ENCODE data around the gene SSBP3.

The SSBP3 gene

DNA sequence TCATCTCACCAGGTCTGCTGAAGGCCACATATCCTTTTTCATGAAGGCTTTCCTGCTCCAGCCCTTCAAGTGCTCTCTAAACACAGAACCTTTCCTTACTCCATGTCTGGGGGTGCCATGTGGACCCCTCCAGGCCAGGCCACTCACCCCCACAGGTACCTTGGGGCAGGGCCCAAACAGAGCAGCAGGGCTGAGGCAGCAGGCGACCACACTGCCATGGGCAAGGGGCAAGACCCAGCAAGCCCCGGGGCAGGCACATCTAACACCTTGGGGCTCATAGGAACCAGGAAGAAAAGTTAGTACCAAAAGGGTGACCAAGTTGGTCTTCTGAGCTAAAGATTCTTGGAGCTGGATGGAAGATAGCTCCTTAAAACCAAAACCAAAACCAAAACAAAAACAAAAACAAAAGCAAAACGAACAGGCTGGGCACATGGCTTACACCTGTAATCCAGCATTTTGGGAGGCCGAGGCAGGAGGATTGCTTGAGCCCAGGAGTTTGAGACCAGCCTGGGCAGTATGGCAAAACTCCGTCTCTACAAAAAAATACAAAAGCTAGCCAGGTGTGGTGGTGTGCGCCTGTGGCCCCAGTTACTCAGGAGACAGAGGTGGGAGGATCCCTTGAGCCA lies 142.5 kb downstream of the SSBP3 start:
- DNase-seq, result no peak

DNA sequence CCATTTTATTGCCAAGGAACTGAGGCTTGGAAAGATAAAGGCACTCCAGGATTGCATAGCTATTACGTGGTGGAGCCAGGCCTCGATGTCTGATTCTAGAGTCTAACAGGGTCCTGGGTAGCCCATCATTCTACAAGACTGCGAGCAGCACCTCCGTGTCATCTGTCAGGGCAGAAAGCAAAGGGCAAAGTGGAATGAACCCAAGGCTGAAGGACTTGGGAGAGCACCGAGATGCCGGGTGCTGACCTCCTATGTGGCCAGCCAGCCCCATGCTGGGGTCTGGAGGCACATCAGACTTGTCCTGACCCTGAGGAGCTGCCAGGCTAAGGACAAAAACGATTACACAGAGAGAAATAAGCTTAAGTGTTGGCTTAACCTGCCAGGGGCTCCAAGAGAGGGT lies 143.9 kb downstream of the SSBP3 start:
- DNase-seq, result no peak

DNA sequence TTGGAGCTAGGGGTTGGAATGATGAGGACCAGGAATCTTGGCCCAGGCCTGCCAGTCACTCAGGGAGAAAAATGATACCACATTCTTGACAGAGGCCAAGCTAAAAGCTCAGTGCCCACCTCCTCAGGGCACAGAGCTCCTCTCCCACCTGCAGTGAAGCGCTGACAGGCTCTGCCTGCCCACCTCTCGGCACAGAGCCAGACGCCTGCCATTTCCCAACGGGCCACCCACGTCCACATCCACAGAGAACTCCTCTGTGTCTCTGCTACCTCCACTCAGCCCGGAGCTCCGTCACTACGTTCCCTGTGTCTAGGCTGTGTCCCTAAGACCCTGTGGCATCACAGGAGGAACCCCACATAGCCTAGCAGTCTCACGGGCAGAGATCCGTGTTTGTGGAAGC lies 145.4 kb downstream of the SSBP3 start:
- no peak for DNase-seq

DNA sequence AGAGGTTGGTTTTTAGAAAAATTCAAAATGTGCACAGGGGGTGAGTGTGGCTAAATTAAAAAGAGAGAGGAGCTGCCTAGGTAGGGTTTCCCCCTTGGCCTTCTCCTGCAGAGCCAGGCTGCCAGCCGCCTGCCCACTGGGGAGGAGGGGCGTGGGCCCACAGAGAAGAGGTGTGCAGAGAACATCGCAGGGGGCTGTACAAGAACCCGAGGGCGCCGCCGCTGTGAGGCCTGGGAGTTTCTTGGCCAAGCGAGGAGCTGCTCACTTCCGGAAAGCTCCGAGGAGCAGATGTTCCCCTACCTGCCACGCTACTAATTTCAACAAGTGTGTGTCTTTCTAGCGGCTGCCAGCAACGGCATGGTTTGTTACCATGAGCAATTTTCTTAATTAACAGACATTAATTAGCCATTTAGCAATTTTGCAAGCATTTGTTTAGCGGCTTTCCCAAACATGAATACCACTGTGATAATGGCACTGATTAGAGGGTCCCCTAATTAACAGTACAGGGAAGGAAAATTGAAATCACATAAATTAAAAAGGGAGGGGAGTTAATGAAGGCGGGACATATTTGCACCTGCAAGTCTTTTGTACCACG lies 146.6 kb downstream of the SSBP3 start:
- no peak for DNase-seq

DNA sequence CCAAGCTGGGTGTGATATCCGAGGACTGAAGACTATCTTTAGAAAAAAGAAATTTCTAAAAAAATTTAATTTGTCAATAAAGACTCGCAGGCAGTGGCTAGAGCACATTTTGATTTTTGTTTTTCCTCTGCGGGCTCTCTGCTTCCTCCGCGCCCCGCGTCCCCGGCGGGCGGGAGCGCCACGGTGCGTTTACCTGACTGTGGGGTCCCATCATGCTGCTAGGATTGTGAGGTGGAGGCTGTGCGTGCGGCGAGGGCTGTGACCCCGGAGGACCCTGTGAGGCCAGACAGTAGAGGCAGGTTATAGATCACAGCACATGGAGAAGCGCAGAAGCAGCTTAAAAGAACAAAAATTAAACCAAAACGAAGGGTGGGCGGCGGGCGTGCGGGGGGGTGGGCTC lies 148.3 kb downstream of the SSBP3 start:
- no peak for DNase-seq

DNA sequence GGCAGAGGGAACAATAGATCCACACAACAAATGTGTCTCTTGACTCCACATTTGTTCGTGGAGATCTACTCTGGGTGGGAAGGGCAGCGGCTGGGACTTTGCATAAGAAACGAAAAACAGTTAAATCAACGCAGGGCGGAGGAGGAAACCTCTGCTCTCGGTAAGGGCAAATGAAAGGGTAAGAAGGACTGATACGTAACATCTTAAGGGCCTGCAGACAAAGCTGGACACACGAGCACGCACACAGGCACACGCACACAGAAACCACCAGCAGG lies 148.9 kb downstream of the SSBP3 start:
- DNase-seq, result no peak

DNA sequence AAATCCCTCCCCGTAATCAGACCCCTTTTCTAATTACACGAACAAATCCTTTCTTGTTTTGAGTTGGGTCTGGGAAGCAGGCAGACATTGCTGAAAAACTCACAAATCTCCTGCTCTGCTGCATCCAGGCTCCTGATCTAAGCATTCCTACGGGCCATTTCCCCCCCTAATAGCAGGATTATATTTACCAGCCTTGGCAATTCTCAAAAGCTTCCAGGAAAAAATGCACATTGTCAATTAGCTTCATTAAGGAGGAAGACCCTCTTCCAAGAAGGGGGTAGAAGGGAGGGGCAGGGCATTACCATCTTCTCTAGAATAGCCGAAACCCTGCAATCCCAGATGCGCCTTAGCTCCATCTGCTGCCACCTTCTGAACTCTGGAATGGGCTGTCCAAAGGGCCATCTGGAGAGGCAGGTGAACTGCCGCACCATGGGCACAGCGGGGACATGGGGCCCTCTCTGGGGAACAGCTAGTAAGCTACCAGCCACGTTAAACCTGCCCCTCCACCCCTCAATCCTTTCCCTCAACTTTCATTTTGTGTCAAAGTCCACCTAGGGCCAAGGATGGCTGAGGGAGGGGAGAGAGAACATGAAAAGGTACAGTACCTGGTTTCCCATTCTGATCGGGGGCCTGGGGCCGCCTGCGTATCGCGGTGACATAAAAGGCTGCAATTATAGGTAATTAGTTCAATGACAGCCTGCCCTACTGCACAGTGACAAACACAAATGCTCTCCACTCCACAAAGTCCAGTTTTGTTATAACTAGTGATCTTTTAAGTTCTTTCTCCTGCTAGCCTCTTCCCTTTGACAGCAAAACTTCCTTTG lies 149.5 kb downstream of the SSBP3 start:
- no peak for DNase-seq

DNA sequence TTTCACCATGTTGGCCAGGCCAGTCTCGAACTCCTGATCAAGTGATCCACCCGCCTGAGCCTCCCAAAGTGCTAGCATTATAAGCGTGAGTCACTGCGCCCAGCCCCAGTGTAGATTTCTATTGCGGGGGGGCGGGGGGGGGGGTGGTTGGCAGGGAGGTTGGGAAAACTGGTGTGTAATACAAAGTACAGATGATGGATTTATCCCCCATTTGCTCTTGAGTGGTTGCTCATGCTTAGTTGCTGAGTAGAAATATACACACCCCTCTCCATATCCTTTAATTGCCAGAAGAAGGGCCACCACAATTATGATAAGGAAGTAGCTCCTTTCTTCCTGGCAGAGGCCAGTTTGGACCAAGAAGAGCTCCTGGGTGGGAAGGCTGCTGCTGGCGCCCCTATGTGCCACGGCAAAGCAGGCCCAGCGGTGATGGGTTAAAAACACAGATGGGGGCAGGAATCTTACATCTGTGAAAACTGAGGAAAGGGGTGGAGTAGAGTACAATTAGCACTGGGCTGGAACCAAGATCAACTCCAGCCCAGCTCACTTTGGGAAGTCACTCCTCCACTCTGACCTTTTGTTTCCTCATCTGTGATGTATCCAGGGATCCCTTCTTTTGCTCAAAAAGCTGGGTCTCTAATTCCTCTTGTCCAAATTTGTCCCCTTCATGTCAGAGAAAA lies 151.0 kb downstream of the SSBP3 start:
- no peak for DNase-seq

DNA sequence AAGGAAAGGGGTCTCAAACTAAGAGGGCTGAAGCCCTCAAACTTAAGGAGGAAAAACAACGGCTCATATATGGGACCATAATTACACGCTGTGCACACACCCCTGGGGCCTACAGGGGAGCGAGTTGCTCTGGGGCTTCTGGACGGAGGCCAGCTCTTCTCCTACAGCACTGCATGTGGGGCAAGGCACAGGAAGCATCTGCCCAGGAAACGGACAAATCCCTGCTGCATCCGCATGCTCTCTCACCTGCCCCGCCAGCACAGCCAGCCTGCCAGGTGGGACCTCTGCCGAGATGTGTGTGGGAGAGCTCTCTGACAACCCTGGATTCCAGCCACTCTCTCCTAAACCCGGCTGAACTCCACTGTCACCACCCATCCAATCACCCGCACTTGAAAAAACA lies 152.1 kb downstream of the SSBP3 start:
- DNase-seq, result no peak

DNA sequence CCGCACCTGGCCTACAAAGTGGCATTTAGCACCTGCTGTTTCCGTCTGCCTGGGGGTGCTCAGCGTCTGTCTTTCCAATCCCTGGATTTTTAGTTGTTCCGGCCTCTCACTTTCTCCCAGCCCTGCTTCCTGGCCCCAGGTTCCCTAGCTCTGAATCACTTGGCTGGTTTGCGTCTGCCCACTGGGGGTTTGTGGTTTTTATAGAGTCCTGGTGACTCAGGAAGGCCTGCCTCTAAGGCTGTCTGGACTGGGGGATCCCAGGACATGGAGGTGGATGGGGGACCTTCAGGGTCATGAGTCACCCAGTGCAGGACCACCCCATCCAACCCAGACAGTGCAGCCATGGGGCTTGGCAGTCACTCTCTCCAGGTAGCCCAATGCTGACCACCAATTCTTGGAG lies 152.7 kb downstream of the SSBP3 start:
- DNase-seq, result no peak

DNA sequence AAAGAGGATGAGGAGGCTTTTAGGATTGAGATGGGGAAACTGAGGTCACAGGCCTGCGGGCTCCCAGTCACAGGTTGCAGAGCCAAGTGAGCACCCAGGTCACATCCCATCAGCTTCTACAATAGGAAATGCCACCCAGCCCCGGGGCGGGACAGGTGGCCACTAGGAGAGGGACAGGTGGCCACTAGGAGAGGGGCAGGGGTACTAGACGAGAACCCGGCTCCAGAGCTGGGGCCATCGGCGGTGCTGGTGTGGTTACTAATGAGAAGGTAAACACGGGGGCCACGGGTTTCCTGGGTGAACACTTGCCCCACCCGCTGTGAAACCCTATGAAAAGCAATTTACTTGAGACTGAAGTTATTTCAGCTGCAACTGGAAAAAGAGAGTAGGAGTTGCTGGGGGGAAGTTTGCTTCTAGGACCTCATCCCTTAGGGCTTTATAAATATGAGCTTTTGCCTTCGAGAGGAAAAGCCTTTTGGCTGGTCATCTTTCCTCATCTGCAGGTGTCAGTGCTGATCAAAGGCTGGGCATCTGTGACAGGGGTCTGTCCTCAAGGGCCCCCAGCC lies 153.7 kb downstream of the SSBP3 start:
- no peak for DNase-seq

DNA sequence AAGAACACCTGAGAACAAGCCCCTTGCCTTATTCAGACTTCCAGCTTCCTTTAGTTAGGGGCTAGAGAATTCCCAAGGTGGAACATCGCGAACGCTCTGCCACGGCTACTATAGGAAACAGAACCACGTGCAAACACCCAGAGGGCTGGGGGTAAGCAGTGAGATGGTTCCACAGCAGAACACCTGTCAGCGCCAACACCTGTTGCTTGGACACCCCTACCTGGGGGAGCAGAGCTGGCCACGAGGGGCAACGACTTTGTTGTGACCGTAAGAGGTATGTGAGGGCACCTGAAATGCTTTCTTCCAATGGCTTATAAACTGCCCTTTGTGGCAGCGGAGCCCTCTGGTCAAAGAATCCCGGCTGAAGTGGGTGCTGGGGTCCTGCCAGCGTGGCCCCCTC lies 155.5 kb downstream of the SSBP3 start:
- no peak for DNase-seq

DNA sequence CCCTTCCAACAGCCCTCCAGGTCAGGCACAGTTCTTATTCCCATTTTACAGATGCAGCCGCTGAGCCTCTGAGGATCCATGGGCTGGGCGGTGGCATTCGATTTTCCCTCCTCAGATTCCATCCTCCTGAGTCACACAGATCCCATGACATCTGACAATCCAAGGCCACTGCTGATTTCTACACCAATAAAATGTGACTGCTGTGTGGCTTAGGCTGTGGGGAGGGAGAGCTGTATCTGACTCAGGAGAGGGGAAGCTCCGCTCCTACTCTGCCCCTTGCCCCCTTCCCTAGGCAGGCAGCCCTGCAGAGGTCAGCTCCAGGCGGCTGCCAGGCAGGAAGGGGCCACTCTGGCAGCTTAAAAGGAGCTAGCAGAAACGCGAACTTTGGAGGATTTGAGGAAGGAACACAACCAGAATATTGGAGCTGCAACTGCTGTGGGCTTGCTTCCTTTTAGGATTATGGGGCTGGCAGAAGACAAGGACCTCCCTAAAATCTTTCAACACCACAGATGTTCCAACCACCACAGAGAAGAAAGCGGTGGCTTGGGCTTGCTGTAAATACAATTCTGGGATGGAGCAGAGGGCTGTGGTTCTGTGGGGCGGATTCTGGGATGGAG lies 156.3 kb downstream of the SSBP3 start:
- DNase-seq, result no peak

DNA sequence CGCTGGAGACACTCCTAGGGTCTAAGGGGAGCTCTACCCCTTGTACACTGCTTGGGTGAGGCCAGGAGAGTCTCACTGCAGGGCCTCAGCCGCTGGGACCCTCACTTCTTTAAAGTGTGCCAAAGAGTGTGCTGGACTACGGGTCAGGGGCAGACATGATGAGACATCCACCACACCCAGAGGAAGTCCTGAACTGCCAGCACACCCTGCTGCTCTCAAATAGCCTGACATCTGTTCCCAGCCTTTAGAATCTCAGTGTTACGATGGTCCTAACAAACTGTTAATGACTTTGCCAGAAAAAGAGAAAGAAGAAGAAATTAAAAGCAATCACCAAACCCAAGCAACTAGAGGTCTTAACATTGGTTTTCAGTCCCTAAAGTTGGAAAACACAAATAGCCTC lies 157.2 kb downstream of the SSBP3 start:
- no peak for DNase-seq

DNA sequence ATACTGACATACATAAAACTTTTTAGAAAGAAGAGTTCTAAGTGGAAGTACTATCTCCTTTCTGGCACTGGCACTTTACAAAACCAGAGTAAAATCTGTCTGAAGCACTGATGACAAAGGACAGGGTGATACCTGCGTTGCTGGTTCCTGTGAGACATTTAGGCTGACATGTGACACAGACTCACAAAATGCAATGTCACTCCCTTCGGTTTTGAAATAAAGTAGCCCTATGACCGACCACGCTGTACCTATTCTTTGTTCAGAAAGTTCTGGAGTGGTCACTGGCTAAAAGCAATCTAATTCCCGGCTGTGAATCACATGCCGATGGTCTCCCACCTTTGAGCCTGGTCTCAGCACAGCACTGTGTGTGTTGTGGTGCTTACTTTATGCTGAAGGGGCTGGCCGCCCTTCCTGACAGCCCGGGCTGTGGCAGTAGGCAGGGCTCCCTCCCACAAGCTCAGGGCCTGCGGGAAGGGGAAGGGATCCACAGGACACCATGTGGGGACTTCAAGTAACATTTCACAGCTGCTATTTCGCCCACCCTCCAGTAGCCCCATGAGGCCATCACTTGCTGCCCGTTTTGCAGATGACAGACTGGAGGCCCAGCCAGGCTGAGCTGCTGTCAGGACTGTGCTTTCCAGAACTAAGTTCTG lies 158.2 kb downstream of the SSBP3 start:
- DNase-seq, result no peak

DNA sequence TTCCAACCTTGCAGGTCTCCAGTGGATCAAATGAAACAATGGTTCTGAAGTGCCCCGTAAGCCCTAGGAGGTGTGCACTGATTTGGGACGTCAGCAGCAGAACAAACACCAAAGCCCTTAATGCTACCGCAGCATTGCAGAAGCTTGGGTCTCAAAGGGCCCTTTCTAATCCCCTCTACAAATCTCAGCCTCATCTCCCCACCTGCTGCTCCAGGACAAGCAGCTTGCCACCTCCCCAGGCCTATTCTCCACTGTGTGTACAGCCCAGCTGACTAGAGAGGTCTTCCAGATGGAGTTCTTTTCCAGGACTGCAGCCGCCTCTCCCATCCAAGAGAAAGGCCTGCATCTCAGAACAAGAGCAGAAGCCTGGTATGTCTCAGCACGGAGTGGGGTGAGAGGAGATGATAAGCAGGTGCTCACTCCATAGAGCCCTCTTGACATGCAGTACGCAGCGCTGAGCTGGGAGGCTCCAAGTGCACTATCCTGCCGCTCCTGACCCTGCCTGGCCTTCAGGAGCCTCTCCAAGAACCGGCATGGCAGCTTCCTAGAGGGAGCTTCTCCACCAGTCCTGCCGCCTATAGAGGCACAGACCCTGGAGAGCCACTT lies 160.0 kb downstream of the SSBP3 start:
- DNase-seq, result no peak

DNA sequence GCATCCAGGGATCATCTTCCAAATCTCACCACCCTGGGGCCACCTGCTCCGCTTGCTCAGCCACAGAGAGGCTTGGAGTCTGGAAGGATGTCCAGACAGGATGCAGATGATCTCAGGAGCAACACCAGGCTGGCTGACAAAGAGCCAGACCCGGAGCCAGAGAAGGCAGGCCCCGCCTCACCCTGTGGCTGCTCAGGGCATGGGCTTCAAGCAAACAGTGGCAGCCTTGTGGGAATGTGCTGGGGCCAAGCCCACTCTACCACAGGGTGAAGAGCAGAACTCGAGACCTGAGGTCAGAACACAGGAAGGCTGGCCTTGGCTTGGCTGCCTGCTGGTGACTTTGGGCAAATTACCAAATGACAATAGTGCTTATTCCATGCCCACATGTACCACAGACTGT lies 160.7 kb downstream of the SSBP3 start:
- DNase-seq, result no peak

DNA sequence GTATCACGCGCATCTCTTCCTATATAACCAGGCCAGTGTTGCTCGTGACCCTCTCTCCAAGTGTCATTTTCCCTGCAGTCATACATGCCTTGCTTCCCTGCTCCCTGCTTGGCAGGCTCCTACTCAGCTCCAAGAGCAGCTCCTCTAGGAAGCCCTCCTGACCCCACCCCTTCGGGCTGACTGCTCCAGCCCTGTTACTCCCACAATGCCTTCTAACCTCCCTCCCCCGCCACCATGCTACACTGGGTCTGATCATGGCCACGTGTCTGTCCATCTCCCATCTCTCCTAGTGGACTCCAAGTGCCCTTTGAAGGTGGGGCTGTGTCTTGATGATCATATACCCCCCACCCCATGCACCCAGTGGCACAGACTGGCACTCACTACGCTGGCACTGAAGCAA lies 161.5 kb downstream of the SSBP3 start:
- DNase-seq, result no peak

DNA sequence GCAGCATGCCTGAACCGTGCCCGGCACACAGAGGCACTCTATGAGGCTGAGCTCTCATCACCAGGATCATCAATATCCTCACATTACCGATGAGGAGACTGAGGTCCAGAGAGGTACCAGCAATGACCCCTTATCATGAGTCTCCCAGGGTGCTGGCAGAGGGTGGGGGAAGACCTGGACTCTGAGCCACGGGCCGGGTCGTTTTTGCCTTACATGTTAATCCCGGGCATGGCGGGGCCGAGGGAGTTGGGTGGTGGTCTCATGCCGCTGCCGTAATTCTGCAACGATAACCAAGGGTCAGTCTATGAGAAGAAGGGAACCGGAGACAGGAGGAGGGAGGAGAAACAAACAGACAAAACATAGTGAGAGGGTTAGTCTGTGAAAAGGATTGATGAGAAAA lies 163.2 kb downstream of the SSBP3 start:
- no peak for DNase-seq

DNA sequence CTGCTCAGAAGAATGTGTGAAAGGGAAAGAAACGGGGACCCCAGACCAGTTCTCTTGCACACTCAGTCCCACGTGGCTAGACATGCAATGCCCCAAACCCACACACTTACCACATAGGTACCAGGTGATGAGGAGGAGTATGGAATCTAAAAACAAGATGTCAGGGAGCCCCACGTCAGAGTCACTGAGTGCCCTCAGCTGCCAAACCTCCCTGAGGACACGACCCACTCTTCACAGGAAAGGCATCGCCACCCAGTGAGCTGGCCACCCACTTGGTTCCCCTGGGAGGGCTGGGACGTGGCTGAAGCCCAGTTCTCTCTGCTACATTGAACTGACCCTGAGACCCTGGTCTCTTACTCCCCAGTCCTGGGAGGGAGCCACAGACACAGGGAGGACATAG lies 164.8 kb downstream of the SSBP3 start:
- no peak for DNase-seq

DNA sequence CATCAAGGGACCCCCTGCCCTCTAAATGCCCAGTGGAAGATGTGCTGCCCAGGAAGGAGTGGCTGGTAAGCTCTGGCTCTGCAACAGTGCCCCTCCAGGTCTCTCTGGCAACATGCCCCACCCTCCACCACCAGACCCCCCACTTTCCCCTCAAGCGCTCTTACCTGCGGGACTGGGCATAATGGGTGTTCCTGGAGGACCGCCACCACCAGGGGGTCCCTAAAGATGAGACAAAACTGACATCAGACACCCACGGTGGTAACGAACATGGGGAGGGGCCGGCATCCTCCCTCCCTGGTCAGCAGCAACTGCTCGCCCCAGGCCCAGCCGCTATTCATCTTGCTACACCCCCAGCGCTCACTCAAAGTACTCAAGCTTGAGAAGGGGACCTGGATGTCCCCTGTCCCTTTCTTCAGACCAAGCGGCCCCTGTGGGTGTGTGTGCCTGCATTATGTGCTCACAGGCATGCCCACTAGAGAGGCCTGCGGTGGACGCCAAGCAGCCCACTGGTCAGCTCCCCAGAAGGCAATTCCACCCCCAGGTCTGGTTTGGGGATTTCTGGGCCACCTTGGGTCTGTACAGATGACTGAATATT lies 165.4 kb downstream of the SSBP3 start:
- no peak for DNase-seq

DNA sequence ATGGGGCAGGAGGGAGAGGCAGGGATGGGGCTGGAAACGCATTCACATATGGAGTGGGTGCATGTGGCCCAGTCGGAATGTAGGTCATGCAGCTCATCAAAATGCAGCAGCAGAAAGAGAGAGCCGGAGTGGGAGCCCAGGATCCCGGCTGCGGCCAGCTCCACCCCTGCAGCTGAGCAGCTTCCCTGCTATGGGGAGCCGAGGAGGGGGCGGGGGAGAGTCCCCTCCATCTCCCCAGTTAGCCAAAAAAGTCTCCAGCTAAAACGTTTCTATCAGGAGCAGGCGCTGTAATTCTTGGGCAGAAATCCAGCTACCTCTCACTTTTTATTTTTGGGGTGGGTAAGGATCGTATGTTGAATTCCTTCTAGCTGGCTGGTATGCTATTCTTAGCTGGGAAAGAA lies 166.6 kb downstream of the SSBP3 start:
- DNase-seq, result no peak
